IMR-90 (cell line): ENCODE data around the gene KCNQ1. TPM values are rescaled to one million over a fixed set of nuclear protein-coding genes. Genes with fewer than 3 reads are reported as not detected.

Experiments
- ATAC-seq: fragments of 200-7000 bp; cut with Tn5 transposase; 2 replicates; pipeline ENCODE4 v1.9.1; 2020; ENCODE audit warnings: low read depth, mild to moderate bottlenecking, moderate library complexity
- BruUV-seq: library from RNA; stranded (reverse); fragments of 400-500 nt; replicated peaks from 2 replicates; lab custom pipeline; 2021; lab: Mats Ljungman, UMichigan
- CTCF ChIA-PET: fragments of 300-600 bp; formaldehyde crosslinking; extraction: SDS; loops from one replicate; lab custom pipeline; 2021; ENCODE audit warnings: antibody characterized with exemption; lab: Yijun Ruan, JAX
- POLR2A ChIA-PET: fragments of 300-600 bp; sonication (Branson Sonifier 250); formaldehyde crosslinking; loops from one replicate; lab custom pipeline; 2022; ENCODE audit warnings: antibody characterized with exemption; ENCODE audit not compliant: unreplicated experiment; lab: Charles Lee
- DNase-seq: peaks from one replicate; pipeline ENCODE4 v3.0.0; 2013
- H2AFZ ChIP-seq: replicated peaks from 2 replicates; pipeline ENCODE3; 2013; ENCODE audit warnings: low read length, mild to moderate bottlenecking; ENCODE audit not compliant: poor library complexity
- H2AK5ac ChIP-seq: 2 replicates; pipeline ENCODE4 v1.6.1; 2013; ENCODE audit warnings: low read depth, low read length, inconsistent platforms
- H2AK9ac ChIP-seq: replicated peaks from 2 replicates; pipeline ENCODE3; 2013; ENCODE audit warnings: mild to moderate bottlenecking, low read depth, low read length, moderate library complexity; ENCODE audit not compliant: poor library complexity
- H2BK120ac ChIP-seq: 2 replicates; pipeline ENCODE4 v1.6.1; 2013; ENCODE audit warnings: low read depth, low read length, inconsistent platforms
- H2BK15ac ChIP-seq: 3 replicates; pipeline ENCODE4 v1.6.1; 2013; ENCODE audit warnings: low read depth, low read length, inconsistent platforms
- H2BK20ac ChIP-seq: 2 replicates; pipeline ENCODE4 v1.6.1; 2013; ENCODE audit warnings: low read depth, mild to moderate bottlenecking, inconsistent platforms, low read length, moderate library complexity
- H2BK5ac ChIP-seq: 2 replicates; pipeline ENCODE4 v1.6.1; 2013; ENCODE audit warnings: mild to moderate bottlenecking, low read depth, low read length, inconsistent platforms; ENCODE audit not compliant: poor library complexity, severe bottlenecking
- H3K14ac ChIP-seq: replicated peaks from 2 replicates; pipeline ENCODE4 v1.6.1; 2013; ENCODE audit warnings: low read depth, low read length, inconsistent platforms
- H3K18ac ChIP-seq: 2 replicates; pipeline ENCODE4 v1.6.1; 2013; ENCODE audit warnings: low read depth, low read length, control low read depth
- H3K23ac ChIP-seq: 2 replicates; pipeline ENCODE4 v1.6.1; 2013; ENCODE audit warnings: low read depth, low read length, inconsistent platforms
- H3K27ac ChIP-seq: 2 replicates; pipeline ENCODE4 v1.5.1; 2013; ENCODE audit warnings: mild to moderate bottlenecking, control low read depth, low read length; ENCODE audit not compliant: insufficient read depth
- H3K27me3 ChIP-seq: 2 replicates; pipeline ENCODE4 v1.6.1; 2013; ENCODE audit warnings: low read length; ENCODE audit not compliant: control insufficient read depth, insufficient read depth
- H3K36me3 ChIP-seq: 2 replicates; pipeline ENCODE4 v1.6.1; 2013; ENCODE audit warnings: low read length, mixed read lengths; ENCODE audit not compliant: control insufficient read depth, insufficient read depth
- H3K4ac ChIP-seq: 2 replicates; pipeline ENCODE4 v1.6.1; 2013; ENCODE audit warnings: low read depth, low read length, inconsistent platforms
- H3K4me1 ChIP-seq: 2 replicates; pipeline ENCODE4 v1.6.1; 2013; ENCODE audit warnings: low read length, mixed read lengths; ENCODE audit not compliant: control insufficient read depth, insufficient read depth
- H3K4me2 ChIP-seq: 2 replicates; pipeline ENCODE4 v1.6.1; 2013; ENCODE audit warnings: low read depth, mild to moderate bottlenecking, control low read depth, low read length, moderate library complexity
- H3K4me3 ChIP-seq: 2 replicates; pipeline ENCODE4 v1.5.1; 2013; ENCODE audit warnings: low read depth, mild to moderate bottlenecking, control low read depth, low read length, moderate library complexity; ENCODE audit not compliant: insufficient read depth
- H3K56ac ChIP-seq: 2 replicates; pipeline ENCODE4 v1.6.1; 2013; ENCODE audit warnings: low read length, inconsistent platforms; ENCODE audit not compliant: insufficient read depth; ENCODE audit errors: extremely low read depth
- H3K79me1 ChIP-seq, 2 experiments: 2 replicates each; pipeline ENCODE4 v1.6.1; 2013; ENCODE audit warnings: low read length in 2 of 2, inconsistent platforms in 1 of 2, low read depth in 1 of 2
- H3K9ac ChIP-seq: 2 replicates; pipeline ENCODE4 v1.6.1; 2013; ENCODE audit warnings: low read depth, low read length, control low read depth
- H3K9me1 ChIP-seq: 2 replicates; pipeline ENCODE4 v1.6.1; 2013; ENCODE audit warnings: low read length, inconsistent platforms; ENCODE audit not compliant: insufficient read depth
- H3K9me3 ChIP-seq: 2 replicates; pipeline ENCODE4 v1.6.1; 2013; ENCODE audit warnings: low read length; ENCODE audit not compliant: control insufficient read depth, insufficient read depth
- H4K20me1 ChIP-seq: 2 replicates; pipeline ENCODE4 v1.6.1; 2013; ENCODE audit warnings: low read length, inconsistent platforms; ENCODE audit not compliant: insufficient read depth
- H4K5ac ChIP-seq: 2 replicates; pipeline ENCODE4 v1.6.1; 2013; ENCODE audit warnings: mild to moderate bottlenecking, low read depth, low read length, control low read depth
- H4K8ac ChIP-seq, 2 experiments: 2 replicates each; pipeline ENCODE4 v1.6.1; 2013; ENCODE audit warnings: low read depth in 2 of 2, low read length in 2 of 2, control low read depth in 1 of 2, inconsistent platforms in 1 of 2
- H4K91ac ChIP-seq: 2 replicates; pipeline ENCODE4 v1.6.1; 2013; ENCODE audit warnings: low read depth, low read length, inconsistent platforms; ENCODE audit not compliant: insufficient read depth
- BHLHE40 ChIP-seq: fragments of 150-350 bp; IDR thresholded peaks from 2 replicates; pipeline ENCODE4 v1.6.1; 2016; ENCODE audit warnings: mild to moderate bottlenecking, low read depth, low read length
- CTCF ChIP-seq: conservative IDR thresholded peaks from 2 replicates; pipeline ENCODE4 v1.5.1; 2012; ENCODE audit warnings: mild to moderate bottlenecking, low read depth, low read length, improper control_type of control experiment
- ELK1 ChIP-seq: fragments of 150-350 bp; IDR thresholded peaks from 2 replicates; pipeline ENCODE4 v1.6.1; 2016; ENCODE audit warnings: low read depth, mild to moderate bottlenecking, low read length, moderate library complexity, borderline replicate concordance
- FOS ChIP-seq: fragments of 150-350 bp; IDR thresholded peaks from 2 replicates; pipeline ENCODE4 v1.6.1; 2016; ENCODE audit warnings: low read depth, low read length
- MXI1 ChIP-seq: IDR thresholded peaks from 2 replicates; pipeline ENCODE4 v1.6.1; 2012; ENCODE audit warnings: low read depth, mild to moderate bottlenecking, low read length, moderate library complexity, borderline replicate concordance
- POLR2A ChIP-seq: IDR thresholded peaks from 2 replicates; pipeline ENCODE4 v1.6.1; 2012; ENCODE audit warnings: mild to moderate bottlenecking, low read depth, low read length
- USF2 ChIP-seq: fragments of 150-350 bp; IDR thresholded peaks from 2 replicates; pipeline ENCODE4 v1.6.1; 2017; ENCODE audit warnings: mild to moderate bottlenecking, antibody characterized with exemption, low read length, low read depth
- WGBS, 2 experiments: methylation state at CpG; one replicate each; pipeline versions ENCODE4 v1.1.5 to v1.1.7; 2013; ENCODE audit warnings: missing lambda C conversion rate in 2 of 2; ENCODE audit not compliant: insufficient read length in 1 of 2; ENCODE audit errors: extremely low coverage in 2 of 2; 5-methylcytosine and 5-hydroxymethylcytosine counted together
- dilution Hi-C: fragments of 300-500 bp; cut with HindIII; formaldehyde crosslinking; loops from one replicate; pipeline ENCODE4 v1.14.3; 2018; ENCODE audit warnings: low sequenced_read_pairs; ENCODE audit not compliant: unreplicated experiment
- in situ Hi-C: fragments of 300-500 bp; cut with MboI; formaldehyde crosslinking; loops from 3 replicates; pipeline ENCODE4 v1.14.3; 2019; ENCODE audit warnings: low sequenced_read_pairs, inconsistent platforms, mixed read lengths
- intact Hi-C: fragments of 100-400 bp; cut with micrococcal nuclease; formaldehyde crosslinking; loops from 2 replicates; pipeline ENCODE4 v1.10.0; 2022
- polyA plus RNA-seq, 3 experiments: library from polyadenylated mRNA; depleted of rRNA; stranded (reverse); fragments of >200 nt; gene quantifications; 2 replicates each; pipeline ENCODE4 v1.2.3, GENCODE V29; 2012; ENCODE audit warnings: low replicate concordance in 1 of 3
- total RNA-seq: library from RNA; depleted of rRNA; stranded (reverse); fragments of >200 nt; gene quantifications from 2 replicates; pipeline ENCODE4 v1.2.3, GENCODE V29; 2012

Gene KCNQ1
- total and polyA plus RNA-seq, 2 of the 4 experiments (the other 2 are of a cell fraction): 0.07 TPM; not detected in 1

- CTCF ChIA-PET: no interaction called here
- Histone ChIP-seq H3K27me3 (no peaks in the 10 kb centered on the region), H3K4me3 (no peak overlapping the region), H3K4ac (peak overlapping the region; percentile 95), H3K36me3 (no peaks in the 10 kb centered on the region), H3K9me1 (peaks cover 5% of the 10 kb centered on the region; the same call in 1 of the 2 replicates), H3K4me1 (peaks cover 23% of the 10 kb centered on the region), H3K27ac (peak overlapping the region; percentile 92), H2BK120ac (peak overlapping the region; percentile 95), H3K56ac (no peak overlapping the region), H2BK20ac (peak overlapping the region; percentile 93), H3K18ac (peak overlapping the region; percentile 83), H4K20me1 (no peaks in the 10 kb centered on the region), H2BK15ac (peak overlapping the region; percentile 80; the same call in 2 of the 3 replicates), H3K79me1 (no peaks in the 10 kb centered on the region), H3K9me3 (peaks cover 11% of the 10 kb centered on the region), H2AFZ (peak overlapping the region; percentile 96), H4K91ac (peak overlapping the region; percentile 93), H2BK5ac (peak overlapping the region; percentile 96), H2AK5ac (peak overlapping the region; percentile 97), H3K9ac (peak overlapping the region; percentile 24), H4K8ac (peak overlapping the region; percentile 78 to 98; a peak in 3 of 4 replicates), H3K14ac (peak overlapping the region; percentile 87), H3K4me2 (no peak overlapping the region), H3K23ac (0 out of 2 replicates have a peak overlapping the region, but pooled peaks have one; percentile 95), H2AK9ac (peak overlapping the region; percentile 98), H4K5ac (peak overlapping the region; percentile 87)
- in situ Hi-C loops: no loop called here
- dilution Hi-C loops: no loop called here
- no peak for DNase-seq
- TF ChIP-seq USF2 (no peak), BHLHE40 (no peak), MXI1 (no peak), ELK1 (no peak), FOS (no peak), CTCF (no peak), POLR2A (no peak)
- no TSS peak for BruUV-seq
- POLR2A ChIA-PET: interaction anchor here (0.6 kb wide), 1 partner anchor 8 kb away, joined by 3 read pairs; no protein-coding TSS in a partner anchor
- no peak for ATAC-seq
- intact Hi-C loops: loop anchor here (1.0 to 5.0 kb wide), 3 partner anchors 83 to 292 kb away; no protein-coding TSS in a partner anchor
- WGBS, 2 experiments: 83% methylated on average over 14 of the region's 18 CpGs; no CpG with 5 or more reads in 1 of the 2 experiments
Observed at GRCh38 chr11:2824851-2825250, 380.0 kb downstream of the KCNQ1 start.
